ENCODE results near the gene ZDHHC11.

GRCh38 chr5:873328-873727, 22.5 kb upstream of the ZDHHC11 start:
- TF ChIP-seq CTCF (conservative IDR thresholded peaks at IDR 0.05 in 1 of 2, IDR thresholded peaks at IDR 0.05 in 1 of 2; ENCODE audit: extremely low read depth in 1 of 2, insufficient read depth in 1 of 2, low read depth in 1 of 2, low read length in 2 of 2) (no peak), EZH2 (IDR thresholded peaks at IDR 0.05; ENCODE audit: borderline replicate concordance, low read length) (no peak)
